GM13977 (cell line): ENCODE results near the gene INPP5E.
"Not testable (repeated sequence)": the region's sequence is repeated elsewhere in the genome, so short reads cannot be mapped to it uniquely, and the experiment has no call there.

Experiments used
- DNase-seq: peaks from one replicate; pipeline ENCODE4 v3.0.0; 2012; ENCODE audit warnings: low spot score
- CTCF ChIP-seq: IDR thresholded peaks from 2 replicates; pipeline ENCODE4 v1.5.1; 2012; ENCODE audit warnings: mild to moderate bottlenecking, control low read depth; ENCODE audit not compliant: insufficient read depth; ENCODE audit errors: extremely low read depth, missing control alignments
- in situ Hi-C: fragments of 300-500 bp; cut with MboI; formaldehyde crosslinking; loops from one replicate; pipeline ENCODE4 v1.12.0; 2022; ENCODE audit warnings: low sequenced_read_pairs, low pct_unique_long_range_greater_than_20kb, mixed read lengths, inconsistent platforms; ENCODE audit not compliant: unreplicated experiment

INPP5E gene

GRCh38 chr9:136429075-136429628 lies 10.5 kb downstream of the INPP5E start:
- in situ Hi-C loops = no loop called here
- no peak for TF ChIP-seq CTCF

DNA sequence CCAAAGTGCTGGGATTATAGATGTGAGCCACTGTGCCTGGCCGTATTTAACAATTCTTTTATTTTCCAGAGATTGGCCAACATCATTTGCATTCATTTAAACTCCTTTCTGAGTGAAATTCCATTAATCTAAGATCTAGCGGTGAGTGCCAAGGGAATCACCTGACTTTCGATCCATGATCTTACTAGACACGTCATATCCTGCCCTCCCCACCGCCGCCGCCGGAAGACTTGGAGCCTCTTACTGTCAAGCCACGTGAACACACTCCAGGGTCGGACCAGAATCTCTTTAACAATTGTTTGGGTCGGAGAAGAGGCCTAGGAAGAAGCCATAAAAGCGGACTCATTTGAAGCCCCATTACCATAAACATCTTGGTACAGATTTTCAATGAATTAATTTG lies 12.9 kb downstream of the INPP5E start:
- no peak for DNase-seq
- in situ Hi-C loops = no loop called here
- TF ChIP-seq CTCF = no peak

More at GRCh38 chr9:136429075-136429628, 10.5 kb downstream of the INPP5E start:
- no peak for DNase-seq

GRCh38 chr9:136425367-136425766 lies 14.3 kb downstream of the INPP5E start:
- in situ Hi-C loops = not testable (repeated sequence)

GRCh38 chr9:136424750-136425362 lies 14.8 kb downstream of the INPP5E start:
- TF ChIP-seq CTCF = no peak
- in situ Hi-C loops = no loop called here
- DNase-seq = no peak

More at GRCh38 chr9:136425367-136425766, 14.3 kb downstream of the INPP5E start:
- not testable (repeated sequence) for DNase-seq

- no peak for DNase-seq
- TF ChIP-seq CTCF = no peak
- in situ Hi-C loops = no loop called here
These were observed 16.1 kb downstream of the INPP5E start for GRCh38 chr9:136423432-136424146.

GRCh38 chr9:136422876-136423275 lies 16.8 kb downstream of the INPP5E start:
- no peak for DNase-seq
- in situ Hi-C loops = no loop called here
- no peak for TF ChIP-seq CTCF

- in situ Hi-C loops = no loop called here
- no peak for DNase-seq
- TF ChIP-seq CTCF = no peak
These were observed 17.9 kb downstream of the INPP5E start for GRCh38 chr9:136421791-136422190.
